Measurements from ENCODE around the gene PAFAH1B2. TPM values are rescaled to one million over a fixed set of nuclear protein-coding genes. Genes with fewer than 3 reads are reported as not detected.
A peak's percentile ranks its signal among the peaks of the same experiment; 100 is the strongest.

PAFAH1B2 gene, protein sequence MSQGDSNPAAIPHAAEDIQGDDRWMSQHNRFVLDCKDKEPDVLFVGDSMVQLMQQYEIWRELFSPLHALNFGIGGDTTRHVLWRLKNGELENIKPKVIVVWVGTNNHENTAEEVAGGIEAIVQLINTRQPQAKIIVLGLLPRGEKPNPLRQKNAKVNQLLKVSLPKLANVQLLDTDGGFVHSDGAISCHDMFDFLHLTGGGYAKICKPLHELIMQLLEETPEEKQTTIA
- total RNA-seq: 71.3 and 78.7 TPM in 2 replicates

DNA sequence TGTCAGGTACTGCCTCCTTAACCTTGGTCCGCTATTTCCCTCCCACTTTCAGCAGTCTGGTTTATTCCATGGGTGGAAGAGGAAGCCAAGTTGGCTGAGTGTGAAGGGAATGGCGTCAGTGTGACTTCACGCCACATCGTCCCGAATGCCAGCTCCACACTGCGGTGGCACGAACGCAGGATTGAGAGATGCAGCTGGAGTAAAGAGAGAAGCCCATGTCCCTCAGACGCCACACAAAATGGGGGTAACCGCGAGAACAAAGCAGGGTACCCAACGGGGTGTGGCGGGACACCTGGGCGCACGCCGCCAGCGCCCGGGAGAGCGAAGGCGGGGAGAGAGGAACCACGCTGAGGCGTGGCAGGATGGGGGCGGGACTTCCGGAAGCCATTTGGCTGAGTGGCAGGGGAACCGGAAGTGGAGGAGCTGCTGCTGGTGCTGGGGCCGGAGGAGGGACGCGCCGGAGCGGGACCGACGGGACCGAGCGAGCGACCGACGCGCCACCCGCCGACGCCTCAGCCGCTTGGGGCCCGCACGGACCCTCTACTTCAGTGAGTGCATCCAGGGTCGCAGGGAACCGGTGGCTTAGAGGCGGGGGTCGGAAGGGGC is at the start of gene PAFAH1B2:
Gene PAFAH1B2 (plus strand): TSS at position 417 of the 606 bp plus-strand sequence. CDS start 8,161 bp downstream, outside the sequence.
- POLR2A ChIA-PET: interaction anchor here (0.5 to 5.2 kb wide), 22 partner anchors 18 to 371 kb away, joined by 3 to 79 read pairs (median 4); partner anchors contain the start of genes BUD13, CEP164, PCSK7 and RNF214
- intact Hi-C loops (cut with micrococcal nuclease): loop anchor here (1.0 to 5.0 kb wide), 4 partner anchors 34 to 88 kb away; partner anchors contain the start of genes PCSK7, RNF214, SIDT2 and SIK3
- H3K27ac Mint-ChIP-seq: peak within 1 kb of the TSS; percentile 95
- no peaks in the 10 kb centered on the region for H3K9me3 Mint-ChIP-seq
- TF ChIP-seq, protein P1, sequence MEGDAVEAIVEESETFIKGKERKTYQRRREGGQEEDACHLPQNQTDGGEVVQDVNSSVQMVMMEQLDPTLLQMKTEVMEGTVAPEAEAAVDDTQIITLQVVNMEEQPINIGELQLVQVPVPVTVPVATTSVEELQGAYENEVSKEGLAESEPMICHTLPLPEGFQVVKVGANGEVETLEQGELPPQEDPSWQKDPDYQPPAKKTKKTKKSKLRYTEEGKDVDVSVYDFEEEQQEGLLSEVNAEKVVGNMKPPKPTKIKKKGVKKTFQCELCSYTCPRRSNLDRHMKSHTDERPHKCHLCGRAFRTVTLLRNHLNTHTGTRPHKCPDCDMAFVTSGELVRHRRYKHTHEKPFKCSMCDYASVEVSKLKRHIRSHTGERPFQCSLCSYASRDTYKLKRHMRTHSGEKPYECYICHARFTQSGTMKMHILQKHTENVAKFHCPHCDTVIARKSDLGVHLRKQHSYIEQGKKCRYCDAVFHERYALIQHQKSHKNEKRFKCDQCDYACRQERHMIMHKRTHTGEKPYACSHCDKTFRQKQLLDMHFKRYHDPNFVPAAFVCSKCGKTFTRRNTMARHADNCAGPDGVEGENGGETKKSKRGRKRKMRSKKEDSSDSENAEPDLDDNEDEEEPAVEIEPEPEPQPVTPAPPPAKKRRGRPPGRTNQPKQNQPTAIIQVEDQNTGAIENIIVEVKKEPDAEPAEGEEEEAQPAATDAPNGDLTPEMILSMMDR (IDR thresholded peaks at IDR 0.05): no peak
- peaks cover 40% of the 10 kb centered on the region for H3K4me1 Mint-ChIP-seq
- peak; percentile 84 for ATAC-seq (ENCODE audit: low read depth)
- H3K27me3 Mint-ChIP-seq: peaks cover 5% of the 10 kb centered on the region
- CTCF ChIA-PET: interaction anchor here (0.9 to 2.8 kb wide), 6 partner anchors 36 to 264 kb away, joined by 3 to 16 read pairs (median 6); partner anchors contain the start of gene SIDT2
- peak; percentile 95 for DNase-seq
- H3K36me3 Mint-ChIP-seq (ENCODE audit: low read depth): peaks cover 33% of the 10 kb centered on the region
- peak within 1 kb of the TSS; percentile 95 for H3K4me3 Mint-ChIP-seq

DNA sequence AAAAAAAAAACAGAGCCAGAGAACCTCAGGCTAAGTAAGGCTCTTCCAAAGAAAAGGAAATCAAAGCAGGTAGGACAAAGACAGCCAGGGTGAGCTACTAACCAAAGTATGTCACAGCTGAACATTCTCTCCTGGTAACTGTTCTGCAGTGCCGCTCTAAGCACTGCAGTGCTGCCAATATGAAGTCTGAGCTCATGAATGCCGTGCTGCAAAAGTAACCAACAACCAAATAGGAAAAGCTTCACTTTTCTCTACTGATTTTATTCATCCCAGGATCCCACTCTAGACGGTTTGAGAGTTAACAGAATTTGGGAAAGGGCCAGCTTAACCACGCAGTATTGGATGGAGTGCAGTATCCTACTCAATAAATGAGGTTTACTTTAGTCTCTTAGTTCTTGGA is 49.3 kb upstream of the PAFAH1B2 start:
- Mint-ChIP-seq H3K27ac (peak overlapping the region; percentile 94), H3K4me3 (peak overlapping the region; percentile 45), H3K9me3 (peaks cover 3% of the 10 kb centered on the region), H3K4me1 (peaks cover 84% of the 10 kb centered on the region), H3K36me3 (ENCODE audit: low read depth) (peaks cover 18% of the 10 kb centered on the region), H3K27me3 (no peaks in the 10 kb centered on the region)
- intact Hi-C loops (cut with micrococcal nuclease): loop anchor here (5.0 kb wide), 3 partner anchors 48 to 322 kb away; partner anchors contain the start of genes BUD13, PAFAH1B2 and ZPR1
- POLR2A ChIA-PET: interaction anchor here (0.7 to 0.9 kb wide), 3 partner anchors 32 to 810 kb away, joined by 4 to 7 read pairs (median 5); no protein-coding TSS in a partner anchor
- TF ChIP-seq, protein P1 (IDR thresholded peaks at IDR 0.05): no peak
- ATAC-seq (ENCODE audit: low read depth) (no peak), DNase-seq (no peak)
- CTCF ChIA-PET: interaction anchor here (0.8 to 1.8 kb wide), 4 partner anchors 11 to 215 kb away, joined by 3 to 7 read pairs (median 3); partner anchors contain the start of gene PCSK7

DNA sequence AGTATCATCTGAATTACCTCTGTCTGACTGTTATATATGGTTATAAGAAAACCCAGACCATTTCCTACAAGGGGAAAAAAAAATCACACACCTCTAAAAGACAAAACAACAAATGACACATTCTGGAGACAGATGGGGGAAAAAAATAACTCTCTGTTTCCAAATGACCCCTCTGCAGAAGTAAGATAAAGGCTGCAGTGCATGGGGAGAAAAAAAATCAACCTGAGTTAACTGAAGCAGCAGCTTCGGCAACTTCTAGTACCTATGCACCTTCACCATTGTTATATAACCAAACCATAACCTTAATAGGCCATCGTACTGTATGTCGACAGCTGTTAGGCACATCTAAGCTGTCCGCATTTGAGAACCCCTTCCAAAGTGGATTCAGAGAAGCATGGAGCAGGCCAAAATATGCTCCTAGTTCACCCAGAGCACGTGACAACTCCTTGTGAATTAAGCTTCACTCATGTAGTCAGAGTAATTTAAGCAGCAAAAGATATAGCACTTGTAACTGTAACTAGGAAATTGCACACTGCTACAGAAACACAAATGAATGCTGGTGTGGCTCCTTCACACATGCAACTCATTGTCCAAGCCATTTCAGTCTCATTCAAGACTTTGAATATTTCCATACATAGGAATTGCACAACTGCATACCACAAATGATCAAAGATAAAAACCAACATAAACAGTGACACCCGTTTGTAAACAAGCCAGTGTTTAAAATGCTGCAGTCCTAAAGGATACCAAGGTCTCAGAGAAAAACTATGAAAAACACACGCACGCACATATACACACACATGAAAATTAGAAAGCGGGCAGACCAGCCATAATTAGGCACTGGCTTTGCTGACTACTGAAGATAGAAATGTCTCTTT is 48.6 kb upstream of the PAFAH1B2 start:
- H3K4me1 Mint-ChIP-seq: peaks cover 78% of the 10 kb centered on the region
- CTCF ChIA-PET: interaction anchor here (0.9 to 1.8 kb wide), 5 partner anchors 10 to 304 kb away, joined by 3 to 7 read pairs (median 3); partner anchors contain the start of gene APOA5

DNA sequence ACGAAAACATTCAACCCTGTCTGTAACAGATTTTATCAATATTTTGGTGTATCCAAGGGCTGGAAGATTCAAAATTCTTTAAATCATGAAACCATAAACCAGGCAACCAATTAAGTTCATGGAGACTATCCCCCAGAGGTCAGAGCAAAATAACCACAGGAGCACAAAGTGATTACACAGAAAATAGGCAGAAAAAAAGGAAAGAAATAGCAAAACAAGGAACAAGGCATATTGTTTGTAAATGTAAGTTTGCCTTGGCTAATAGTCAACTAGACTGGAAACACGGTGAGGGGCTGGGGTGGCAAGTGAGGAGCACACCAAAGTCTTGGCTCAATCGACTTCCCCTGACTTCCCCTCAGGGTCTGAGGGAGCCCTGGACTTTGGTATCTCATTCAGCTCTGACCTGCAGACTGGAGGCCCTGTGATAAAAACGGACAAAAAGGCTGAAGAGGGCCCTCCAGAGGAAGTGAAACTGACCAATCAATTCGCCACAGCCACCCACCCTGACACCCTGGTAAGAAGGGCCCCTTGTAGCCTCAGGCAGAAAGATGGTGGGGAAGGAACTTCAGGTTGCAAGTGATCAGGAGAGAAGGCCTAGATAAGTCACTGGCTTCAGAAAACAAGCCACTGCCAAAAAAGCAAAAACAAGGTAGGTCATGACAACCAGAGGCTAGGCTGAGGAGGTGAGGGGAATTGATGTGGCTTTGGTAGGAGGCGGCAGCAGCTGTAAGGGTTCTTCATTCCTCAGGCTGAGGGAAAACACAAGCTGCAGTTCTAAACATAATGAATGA is 47.7 kb upstream of the PAFAH1B2 start:
- peak overlapping the region; percentile 94 for H3K27ac Mint-ChIP-seq
- H3K36me3 Mint-ChIP-seq (ENCODE audit: low read depth): peaks cover 18% of the 10 kb centered on the region
- H3K4me1 Mint-ChIP-seq: peaks cover 74% of the 10 kb centered on the region
- H3K27me3 Mint-ChIP-seq: no peaks in the 10 kb centered on the region
- TF ChIP-seq, protein P1 (IDR thresholded peaks at IDR 0.05): no peak
- H3K4me3 Mint-ChIP-seq: peak overlapping the region; percentile 95
- DNase-seq (peak; percentile 37), ATAC-seq (ENCODE audit: low read depth) (peak; percentile 27)
- peaks cover 3% of the 10 kb centered on the region for H3K9me3 Mint-ChIP-seq
- ChIA-PET POLR2A (interaction anchor here (0.5 to 2.7 kb wide), 14 partner anchors 9 to 171 kb away, joined by 3 to 18 read pairs (median 4); partner anchors contain the start of gene PAFAH1B2), CTCF (interaction anchor here (1.0 to 1.8 kb wide), 7 partner anchors 13 to 305 kb away, joined by 3 to 6 read pairs (median 3); partner anchors contain the start of gene APOA5)
- intact Hi-C loops (cut with micrococcal nuclease): loop anchor here (1.0 to 5.0 kb wide), 6 partner anchors 18 to 324 kb away; partner anchors contain the start of genes BUD13, PAFAH1B2 and ZPR1

More for the DNA sequence above, 48.6 kb upstream of the PAFAH1B2 start:
- TF ChIP-seq, protein P1 (IDR thresholded peaks at IDR 0.05): no peak
- ATAC-seq (ENCODE audit: low read depth) (no peak), DNase-seq (no peak)
- intact Hi-C loops (cut with micrococcal nuclease): loop anchor here (1.0 to 5.0 kb wide), 6 partner anchors 17 to 323 kb away; partner anchors contain the start of genes BUD13, PAFAH1B2 and ZPR1
- H3K9me3 Mint-ChIP-seq: peaks cover 3% of the 10 kb centered on the region
- H3K4me3 Mint-ChIP-seq: peak overlapping the region; percentile 95
- H3K36me3 Mint-ChIP-seq (ENCODE audit: low read depth): peaks cover 18% of the 10 kb centered on the region
- no peaks in the 10 kb centered on the region for H3K27me3 Mint-ChIP-seq
- peak overlapping the region; percentile 94 for H3K27ac Mint-ChIP-seq
- POLR2A ChIA-PET: interaction anchor here (0.7 to 1.1 kb wide), 5 partner anchors 32 to 809 kb away, joined by 3 to 7 read pairs (median 4); no protein-coding TSS in a partner anchor

All from activated B cell treated with CpG ODN at 0.5 μM for 24 hours (primary cell).